A673 (cell line): ENCODE results near the gene CUL2. TPM values are rescaled to one million over a fixed set of nuclear protein-coding genes. Genes with fewer than 3 reads are reported as not detected.

ENCODE experiments used
- BruUV-seq: library from RNA; stranded (reverse); fragments of 400-500 nt; replicated peaks from 2 replicates; lab custom pipeline; 2021; lab: Mats Ljungman, UMichigan
- CTCF ChIA-PET: fragments of 300-600 bp; sonication (Branson Sonifier 250); formaldehyde crosslinking; loops from one replicate; lab custom pipeline; 2022; ENCODE audit warnings: antibody characterized with exemption; lab: Charles Lee
- POLR2A ChIA-PET: fragments of 300-600 bp; sonication (Branson Sonifier 250); formaldehyde crosslinking; loops from one replicate; lab custom pipeline; 2022; ENCODE audit warnings: antibody characterized with exemption; ENCODE audit not compliant: low non-redundant PET; lab: Charles Lee
- DNase-seq: peaks from one replicate; pipeline ENCODE4 v3.0.0-alpha.2; 2015; ENCODE audit warnings: low spot score
- H3K27ac ChIP-seq: fragments of 200-600 bp; sonication (generic); 2 replicates; pipeline ENCODE4 v1.5.1; 2016; ENCODE audit warnings: mixed run types, low read depth, mild to moderate bottlenecking, mixed read lengths, antibody characterized with exemption, low read length; ENCODE audit not compliant: poor library complexity, severe bottlenecking
- H3K27me3 ChIP-seq: fragments of 200-600 bp; sonication (generic); replicated peaks from 2 replicates; pipeline ENCODE4 v1.6.1; 2017; ENCODE audit warnings: mixed run types, low read depth, mild to moderate bottlenecking, mixed read lengths, antibody characterized with exemption, low read length; ENCODE audit not compliant: insufficient read depth, poor library complexity
- H3K36me3 ChIP-seq: fragments of 200-600 bp; sonication (generic); 2 replicates; pipeline ENCODE4 v1.6.1; 2016; ENCODE audit warnings: mixed run types, mild to moderate bottlenecking, mixed read lengths, antibody characterized with exemption, low read length; ENCODE audit not compliant: insufficient read depth, poor library complexity, severe bottlenecking
- H3K4me1 ChIP-seq: fragments of 200-600 bp; sonication (generic); 2 replicates; pipeline ENCODE4 v1.6.1; 2017; ENCODE audit warnings: mixed run types, mild to moderate bottlenecking, mixed read lengths, antibody characterized with exemption, low read length; ENCODE audit not compliant: insufficient read depth, poor library complexity, severe bottlenecking
- H3K4me3 ChIP-seq: fragments of 200-600 bp; sonication (generic); 2 replicates; pipeline ENCODE4 v1.5.1; 2016; ENCODE audit warnings: low read depth, mixed run types, mild to moderate bottlenecking, mixed read lengths, low read length; ENCODE audit not compliant: poor library complexity, severe bottlenecking
- H3K9me3 ChIP-seq: fragments of 200-600 bp; sonication (generic); 2 replicates; pipeline ENCODE4 v1.6.1; 2016; ENCODE audit warnings: mixed run types, low read depth, mild to moderate bottlenecking, mixed read lengths, antibody characterized with exemption, low read length; ENCODE audit not compliant: poor library complexity, severe bottlenecking
- CTCF ChIP-seq: fragments of 300-800, 200-600 bp; sonication (generic); conservative IDR thresholded peaks from 2 replicates; pipeline ENCODE4 v1.5.1; 2017; ENCODE audit warnings: low read depth, mild to moderate bottlenecking, antibody characterized with exemption, low read length, moderate library complexity, mixed read lengths
- EZH2 ChIP-seq: fragments of 200-600 bp; sonication (generic); IDR thresholded peaks from 2 replicates; pipeline ENCODE4 v1.6.1; 2017; ENCODE audit warnings: borderline replicate concordance, low read depth, mild to moderate bottlenecking, mixed read lengths, antibody characterized with exemption, low read length; ENCODE audit not compliant: poor library complexity, severe bottlenecking
- intact Hi-C: fragments of 100-400 bp; cut with micrococcal nuclease; formaldehyde crosslinking; loops from one replicate; pipeline ENCODE4 v1.10.0; 2022; ENCODE audit not compliant: unreplicated experiment
- total RNA-seq: library from RNA; stranded (reverse); gene quantifications from 2 replicates; pipeline ENCODE4 v1.2.3, GENCODE V29; 2021

The CUL2 gene
- total RNA-seq, 1 experiment from 2014 or later: 45.2 TPM

- POLR2A ChIA-PET: no interaction called here
- TF ChIP-seq EZH2 (no peak), CTCF (no peak)
- Histone ChIP-seq H3K4me3 (no peak overlapping the region), H3K27me3 (no peaks in the 10 kb centered on the region), H3K4me1 (peaks cover 11% of the 10 kb centered on the region), H3K27ac (no peak overlapping the region), H3K36me3 (peaks cover 12% of the 10 kb centered on the region), H3K9me3 (no peaks in the 10 kb centered on the region)
- intact Hi-C loops: no loop called here
- BruUV-seq: no TSS peak
- DNase-seq: no peak
- CTCF ChIA-PET: no interaction called here
Observed at GRCh38 chr10:35037104-35037503, 53.0 kb downstream of the CUL2 start.

DNA sequence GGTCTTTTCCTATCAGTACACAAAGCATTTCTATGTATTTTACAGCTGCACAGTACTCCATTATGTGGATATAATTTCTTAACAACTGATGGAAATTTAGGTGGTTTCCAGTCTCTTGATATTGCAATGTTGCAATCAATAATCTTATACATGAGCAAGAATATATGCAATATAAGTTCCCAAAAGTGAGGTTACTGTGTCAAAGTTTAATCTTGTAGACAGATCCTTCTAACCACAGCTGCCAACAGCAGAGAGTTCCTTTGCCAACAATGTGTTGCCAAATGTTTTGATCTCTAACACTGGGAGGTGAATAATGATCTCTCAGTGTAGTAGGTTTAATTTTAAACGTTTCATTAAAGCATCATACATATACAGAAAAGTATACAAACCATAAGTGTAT is 54.5 kb downstream of the CUL2 start:
- DNase-seq: no peak
- BruUV-seq: no TSS peak
- Histone ChIP-seq H3K4me3 (no peak overlapping the region), H3K9me3 (no peaks in the 10 kb centered on the region), H3K4me1 (no peaks in the 10 kb centered on the region), H3K27ac (no peak overlapping the region), H3K36me3 (peaks cover 22% of the 10 kb centered on the region), H3K27me3 (no peaks in the 10 kb centered on the region)
- CTCF ChIA-PET: no interaction called here
- intact Hi-C loops: no loop called here
- POLR2A ChIA-PET: no interaction called here
- TF ChIP-seq CTCF (no peak), EZH2 (no peak)

DNA sequence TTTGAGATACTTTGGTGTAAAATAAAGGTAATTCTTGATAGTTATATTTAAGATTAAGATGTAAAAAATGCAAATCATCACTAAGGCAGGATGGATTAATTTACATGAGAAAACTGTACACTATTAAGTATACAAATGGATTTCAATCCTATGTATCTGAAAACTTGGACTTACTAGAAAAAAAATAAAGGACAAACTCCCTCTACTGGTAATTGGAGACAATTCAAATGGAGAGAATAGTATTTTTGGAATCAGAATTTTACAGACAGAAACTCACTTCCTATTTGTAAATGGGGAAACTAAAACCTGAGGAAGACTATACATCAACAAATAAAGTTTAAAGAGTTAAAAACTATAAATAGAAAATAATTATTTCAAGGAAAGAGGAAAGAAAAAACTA is 62.6 kb downstream of the CUL2 start:
- no peaks in the 10 kb centered on the region for H3K4me1 ChIP-seq
- peaks cover 54% of the 10 kb centered on the region for H3K36me3 ChIP-seq
- intact Hi-C loops: loop anchor here (5.0 kb wide), 2 partner anchors 305 to 360 kb away; no protein-coding TSS in a partner anchor
- TF ChIP-seq CTCF (peak; percentile 59), EZH2 (no peak)
- ChIA-PET POLR2A (no interaction called here), CTCF (interaction anchor here (0.7 kb wide), 1 partner anchor 33 kb away, joined by 4 read pairs; no protein-coding TSS in a partner anchor)
- DNase-seq: peak; percentile 25
- H3K27me3 ChIP-seq: no peaks in the 10 kb centered on the region
- BruUV-seq: no TSS peak
- no peaks in the 10 kb centered on the region for H3K9me3 ChIP-seq
- H3K4me3 ChIP-seq: no peak overlapping the region
- no peak overlapping the region for H3K27ac ChIP-seq
